Glutamatergic neuron (in vitro differentiated cells): ENCODE results near the gene MPIG6B. TPM values are rescaled to one million over a fixed set of nuclear protein-coding genes. Genes with fewer than 3 reads are reported as not detected.

ENCODE experiments used
- DNase-seq: peaks from one replicate; pipeline ENCODE4 v3.0.0; 2022
- H3K27ac Mint-ChIP-seq: one replicate; pipeline ENCODE4 v1.8.0; 2020; ENCODE audit warnings: mild to moderate bottlenecking, mixed read lengths, inconsistent platforms; ENCODE audit not compliant: unreplicated experiment
- H3K27me3 Mint-ChIP-seq: one replicate; pipeline ENCODE4 v1.8.0; 2020; ENCODE audit warnings: mild to moderate bottlenecking, moderate library complexity, mixed read lengths, inconsistent platforms; ENCODE audit not compliant: unreplicated experiment
- H3K36me3 Mint-ChIP-seq: one replicate; pipeline ENCODE4 v1.8.0; 2020; ENCODE audit warnings: mild to moderate bottlenecking, mixed read lengths, inconsistent platforms; ENCODE audit not compliant: unreplicated experiment
- H3K4me1 Mint-ChIP-seq: one replicate; pipeline ENCODE4 v1.8.0; 2020; ENCODE audit warnings: mild to moderate bottlenecking, low read depth, mixed read lengths, inconsistent platforms; ENCODE audit not compliant: unreplicated experiment
- H3K4me3 Mint-ChIP-seq: one replicate; pipeline ENCODE4 v1.8.0; 2020; ENCODE audit warnings: mild to moderate bottlenecking, mixed read lengths, inconsistent platforms; ENCODE audit not compliant: unreplicated experiment
- H3K9me3 Mint-ChIP-seq: one replicate; pipeline ENCODE4 v1.8.0; 2020; ENCODE audit warnings: mild to moderate bottlenecking, moderate library complexity, mixed read lengths, inconsistent platforms; ENCODE audit not compliant: unreplicated experiment
- CTCF ChIP-seq: fragments of 200-600 bp; sonication (generic); IDR thresholded peaks from one replicate; pipeline ENCODE4 v1.5.0; 2021; ENCODE audit not compliant: partially characterized antibody, unreplicated experiment
- total RNA-seq: library from RNA; stranded (reverse); fragmentation: NEBNext Ultra II Directional; extraction: Animal tissue kit (Norgen Biotek cat#: 25700); gene quantifications from one replicate; pipeline ENCODE4 v1.2.1, GENCODE V29; 2021; ENCODE audit not compliant: unreplicated experiment

The MPIG6B gene
- total RNA-seq, 1 donor from 2014 or later = not detected

GRCh38 chr6:31715022-31715958 lies 7.9 kb upstream of the MPIG6B start, which contains the start of gene LY6G6D:
Gene LY6G6D (plus strand): TSS chr6:31715348. CDS start chr6:31715356, 8 bp downstream.
- Mint-ChIP-seq H3K4me3 (peak within 1 kb of the TSS; percentile 75), H3K4me1 (peaks cover 17% of the 10 kb centered on the region), H3K27me3 (peaks cover 7% of the 10 kb centered on the region), H3K36me3 (no peaks in the 10 kb centered on the region), H3K27ac (peak within 1 kb of the TSS; percentile 62), H3K9me3 (peaks cover 14% of the 10 kb centered on the region)
- TF ChIP-seq CTCF = no peak
- no peak for DNase-seq

GRCh38 chr6:31717499-31718222 lies 5.5 kb upstream of the MPIG6B start:
- no peak for DNase-seq
- no peak overlapping the region for H3K27ac Mint-ChIP-seq
- no peak for TF ChIP-seq CTCF
- H3K4me3 Mint-ChIP-seq = peak overlapping the region; percentile 30
- peaks cover 11% of the 10 kb centered on the region for H3K27me3 Mint-ChIP-seq
- peaks cover 12% of the 10 kb centered on the region for H3K4me1 Mint-ChIP-seq
- no peaks in the 10 kb centered on the region for H3K36me3 Mint-ChIP-seq
- H3K9me3 Mint-ChIP-seq = peaks cover 5% of the 10 kb centered on the region

GRCh38 chr6:31718265-31718664 lies 4.9 kb upstream of the MPIG6B start:
- peaks cover 5% of the 10 kb centered on the region for H3K9me3 Mint-ChIP-seq
- no peaks in the 10 kb centered on the region for H3K36me3 Mint-ChIP-seq
- DNase-seq = no peak
- no peak overlapping the region for H3K27ac Mint-ChIP-seq
- peaks cover 9% of the 10 kb centered on the region for H3K4me1 Mint-ChIP-seq
- TF ChIP-seq CTCF = no peak
- peaks cover 8% of the 10 kb centered on the region for H3K27me3 Mint-ChIP-seq
- H3K4me3 Mint-ChIP-seq = no peak overlapping the region

- no peaks in the 10 kb centered on the region for H3K36me3 Mint-ChIP-seq
- H3K4me3 Mint-ChIP-seq = no peak overlapping the region
- H3K27me3 Mint-ChIP-seq = peaks cover 7% of the 10 kb centered on the region
- H3K27ac Mint-ChIP-seq = no peak overlapping the region
- H3K4me1 Mint-ChIP-seq = peaks cover 7% of the 10 kb centered on the region
- peaks cover 7% of the 10 kb centered on the region for H3K9me3 Mint-ChIP-seq
- no peak for DNase-seq
- TF ChIP-seq CTCF = no peak
Observed at GRCh38 chr6:31719001-31719400, 4.2 kb upstream of the MPIG6B start.
